H1 (cell line): Measurements from ENCODE around the gene RING1. TPM values are rescaled to one million over a fixed set of nuclear protein-coding genes. Genes with fewer than 3 reads are reported as not detected.

Experiments
- CTCF ChIA-PET: fragments of 300-600 bp; sonication (Branson Sonifier 250); formaldehyde crosslinking; loops from one replicate; lab custom pipeline; 2021; ENCODE audit not compliant: partially characterized antibody; lab: Charles Lee
- POLR2A ChIA-PET: fragments of 300-600 bp; sonication (Branson Sonifier 250); formaldehyde crosslinking; loops from one replicate; lab custom pipeline; 2021; ENCODE audit warnings: inconsistent platforms; ENCODE audit not compliant: partially characterized antibody; lab: Charles Lee
- DNase-seq, 2 experiments: peaks; one replicate each; pipeline versions ENCODE4 v3.0.0 to v3.0.0-alpha.2; 2010 to 2022; ENCODE audit warnings: low spot score in 2 of 2, low read depth in 1 of 2, mixed read lengths in 1 of 2
- FAIRE-seq: peaks from 2 replicates; lab custom pipeline; 2011; peaks lifted over from hg19 to GRCh38; lab: Jason Lieb, UNC
- H2AFZ ChIP-seq: 2 replicates; pipeline ENCODE4 v1.8.1; 2012; ENCODE audit warnings: low read length, inconsistent platforms
- H2AK5ac ChIP-seq: 2 replicates; pipeline ENCODE4 v1.6.1; 2013; ENCODE audit warnings: low read depth, low read length
- H2BK120ac ChIP-seq: replicated peaks from 2 replicates; pipeline ENCODE3; 2013; ENCODE audit warnings: low read depth, low read length, inconsistent platforms
- H2BK12ac ChIP-seq: 2 replicates; pipeline ENCODE4 v1.6.1; 2013; ENCODE audit warnings: low read depth, low read length
- H2BK15ac ChIP-seq: 2 replicates; pipeline ENCODE4 v1.6.1; 2013; ENCODE audit warnings: low read length
- H2BK20ac ChIP-seq: 2 replicates; pipeline ENCODE4 v1.6.1; 2013; ENCODE audit warnings: low read length
- H2BK5ac ChIP-seq: 2 replicates; pipeline ENCODE4 v1.6.1; 2013; ENCODE audit warnings: low read depth, low read length
- H3K14ac ChIP-seq: 2 replicates; pipeline ENCODE4 v1.6.1; 2013; ENCODE audit warnings: inconsistent platforms; ENCODE audit not compliant: insufficient read length
- H3K18ac ChIP-seq: 2 replicates; pipeline ENCODE4 v1.6.1; 2013; ENCODE audit warnings: low read length; ENCODE audit errors: extremely low read depth
- H3K23ac ChIP-seq: 2 replicates; pipeline ENCODE4 v1.6.1; 2013; ENCODE audit warnings: inconsistent platforms; ENCODE audit not compliant: insufficient read length
- H3K23me2 ChIP-seq: 2 replicates; pipeline ENCODE4 v1.6.1; 2013; ENCODE audit warnings: low read depth, low read length
- H3K27ac ChIP-seq: 2 replicates; pipeline ENCODE4 v1.6.1; 2011; ENCODE audit warnings: low read depth, low read length, inconsistent platforms
- H3K27me3 ChIP-seq, 4 experiments: replicated peaks in 1 of 4; 1 replicate in 1 of 4; 2 replicates in 3 of 4; pipeline versions ENCODE4 v1.6.1 to v1.8.1; 2011 to 2013; ENCODE audit warnings: low read length in 3 of 4, mild to moderate bottlenecking in 3 of 4, inconsistent platforms in 2 of 4, mixed read lengths in 2 of 4, moderate library complexity in 1 of 4; ENCODE audit not compliant: control insufficient read depth in 3 of 4, insufficient read depth in 3 of 4; ENCODE audit errors: extremely low read depth in 1 of 4
- H3K36me3 ChIP-seq, 4 experiments: 2 replicates each; pipeline versions ENCODE4 v1.6.1 to v1.8.1; 2011 to 2013; ENCODE audit warnings: mild to moderate bottlenecking in 4 of 4, low read length in 3 of 4, moderate library complexity in 2 of 4, control low read depth in 1 of 4, inconsistent platforms in 1 of 4; ENCODE audit not compliant: insufficient read depth in 4 of 4, control insufficient read depth in 2 of 4
- H3K4ac ChIP-seq: replicated peaks from 2 replicates; pipeline ENCODE3; 2013; ENCODE audit warnings: low read length, low read depth, mixed read lengths, inconsistent platforms; ENCODE audit not compliant: insufficient read length
- H3K4me1 ChIP-seq, 4 experiments: replicated peaks in 1 of 4; 1 replicate in 1 of 4; 2 replicates in 3 of 4; pipeline versions ENCODE4 v1.6.1 to v1.8.1; 2011 to 2013; ENCODE audit warnings: low read length in 3 of 4, inconsistent platforms in 2 of 4, mixed read lengths in 1 of 4; ENCODE audit not compliant: insufficient read depth in 4 of 4, control insufficient read depth in 3 of 4
- H3K4me2 ChIP-seq, 2 experiments: 2 replicates each; pipeline versions ENCODE4 v1.6.1 to v1.8.1; 2011 to 2013; ENCODE audit warnings: low read depth in 2 of 2, low read length in 2 of 2, control low read depth in 1 of 2, inconsistent platforms in 1 of 2, mild to moderate bottlenecking in 1 of 2; ENCODE audit not compliant: insufficient read depth in 1 of 2
- H3K4me3 ChIP-seq, 4 experiments: fragments of 200-600, 300-600 bp in 1 of 4; sonication (generic), shearing (Covaris generic), sonication (Bioruptor Twin) in 1 of 4; 2 replicates each; pipeline versions ENCODE4 v1.5.1 to v1.8.1; 2011 to 2016; ENCODE audit warnings: low read length in 4 of 4, low read depth in 3 of 4, control low read depth in 2 of 4, inconsistent platforms in 2 of 4, mild to moderate bottlenecking in 2 of 4, mixed read lengths in 1 of 4, moderate library complexity in 1 of 4; ENCODE audit not compliant: insufficient read depth in 2 of 4; ENCODE audit errors: extremely low read depth in 1 of 4
- H3K56ac ChIP-seq: replicated peaks from 2 replicates; pipeline ENCODE3; 2013; ENCODE audit warnings: low read depth, mild to moderate bottlenecking, mixed read lengths, low read length, inconsistent platforms; ENCODE audit not compliant: insufficient read length
- H3K79me1 ChIP-seq: 2 replicates; pipeline ENCODE4 v1.6.1; 2013; ENCODE audit warnings: low read depth, low read length, control low read depth
- H3K79me2 ChIP-seq, 2 experiments: 2 replicates each; pipeline versions ENCODE4 v1.6.1 to v1.8.1; 2012 to 2013; ENCODE audit warnings: low read length in 2 of 2, mild to moderate bottlenecking in 2 of 2, inconsistent platforms in 1 of 2; ENCODE audit not compliant: insufficient read depth in 2 of 2, control insufficient read depth in 1 of 2
- H3K9ac ChIP-seq, 4 experiments: replicated peaks in 1 of 4; 1 replicate in 1 of 4; 2 replicates in 3 of 4; pipeline versions ENCODE4 v1.6.1 to v1.8.1; 2011 to 2013; ENCODE audit warnings: low read depth in 3 of 4, low read length in 3 of 4, control low read depth in 2 of 4, mild to moderate bottlenecking in 2 of 4, moderate library complexity in 2 of 4, inconsistent platforms in 1 of 4; ENCODE audit errors: extremely low read depth in 1 of 4
- H3K9me3 ChIP-seq, 2 experiments: 2 replicates each; pipeline versions ENCODE4 v1.6.1 to v1.8.1; 2012 to 2013; ENCODE audit warnings: mild to moderate bottlenecking in 2 of 2, moderate library complexity in 2 of 2, control low read depth in 1 of 2, inconsistent platforms in 1 of 2, low read depth in 1 of 2, low read length in 1 of 2, mixed read lengths in 1 of 2; ENCODE audit not compliant: insufficient read depth in 2 of 2
- H4K20me1 ChIP-seq, 2 experiments: replicated peaks in 1 of 2; 2 replicates each; pipeline versions ENCODE3 to v1.8.1; 2011 to 2013; ENCODE audit warnings: inconsistent platforms in 2 of 2, low read length in 2 of 2, mild to moderate bottlenecking in 1 of 2; ENCODE audit not compliant: insufficient read depth in 2 of 2, control insufficient read depth in 1 of 2
- H4K5ac ChIP-seq: 2 replicates; pipeline ENCODE4 v1.6.1; 2013; ENCODE audit warnings: low read length, low read depth, mixed read lengths, inconsistent platforms; ENCODE audit not compliant: insufficient read length
- H4K8ac ChIP-seq: 2 replicates; pipeline ENCODE4 v1.8.0; 2013; ENCODE audit warnings: mild to moderate bottlenecking, moderate library complexity, low read length, inconsistent platforms; ENCODE audit not compliant: insufficient read depth; ENCODE audit errors: extremely low read depth
- H4K91ac ChIP-seq: replicated peaks from 2 replicates; pipeline ENCODE3; 2013; ENCODE audit warnings: low read length, mixed read lengths, inconsistent platforms; ENCODE audit not compliant: insufficient read length
- ASH2L ChIP-seq: fragments of 200-600, 300-600 bp; sonication (generic); IDR thresholded peaks from one replicate; pipeline ENCODE4 v1.7.1; 2017; ENCODE audit warnings: low read length
- BRCA1 ChIP-seq: IDR thresholded peaks from 2 replicates; pipeline ENCODE4 v1.6.1; 2012; ENCODE audit warnings: low read depth, low read length, improper control_type of control experiment
- CREB1 ChIP-seq: IDR thresholded peaks from 2 replicates; pipeline ENCODE4 v1.6.1; 2012; ENCODE audit warnings: inconsistent platforms
- CTCF ChIP-seq, 3 experiments: IDR thresholded peaks; 1 replicate in 2 of 3; 2 replicates in 1 of 3; pipeline versions ENCODE4 v1.5.1 to v1.6.1; 2011; ENCODE audit warnings: low read length in 3 of 3, mild to moderate bottlenecking in 3 of 3, inconsistent platforms in 2 of 3, low read depth in 1 of 3, moderate library complexity in 1 of 3; ENCODE audit not compliant: insufficient read depth in 1 of 3; ENCODE audit errors: control extremely low read depth in 1 of 3
- EGR1 ChIP-seq: IDR thresholded peaks from 2 replicates; pipeline ENCODE4 v1.6.1; 2011; ENCODE audit warnings: low read depth, low read length, borderline replicate concordance
- JUN ChIP-seq: IDR thresholded peaks from 2 replicates; pipeline ENCODE4 v1.6.1; 2011; ENCODE audit warnings: low read depth, mild to moderate bottlenecking, improper control_type of control experiment, low read length
- MAFK ChIP-seq: IDR thresholded peaks from 2 replicates; pipeline ENCODE4 v1.6.1; 2012; ENCODE audit warnings: low read depth, mild to moderate bottlenecking, improper control_type of control experiment, low read length
- PHF8 ChIP-seq: fragments of 200-600 bp; sonication (generic); conservative IDR thresholded peaks from 2 replicates; pipeline ENCODE4 v1.7.1; 2012; ENCODE audit warnings: low read depth, mild to moderate bottlenecking, inconsistent platforms, low read length, moderate library complexity
- POU5F1 ChIP-seq: IDR thresholded peaks from 2 replicates; pipeline ENCODE4 v1.6.1; 2011; ENCODE audit warnings: low read depth, mild to moderate bottlenecking, low read length, moderate library complexity
- SRF ChIP-seq: IDR thresholded peaks from 2 replicates; pipeline ENCODE4 v1.6.1; 2011; ENCODE audit warnings: mild to moderate bottlenecking, low read depth, low read length, moderate library complexity
- SUZ12 ChIP-seq: fragments of 200-600 bp; sonication (generic); IDR thresholded peaks from 2 replicates; pipeline ENCODE4 v1.6.1; 2012; ENCODE audit warnings: mild to moderate bottlenecking, inconsistent platforms, low read length, moderate library complexity, mixed read lengths
- WGBS, 2 experiments: shearing (Covaris generic) in 1 of 2; methylation state at CpG; one replicate each; pipeline versions ENCODE4 v1.1.6 to v1.1.7; 2013 to 2015; ENCODE audit warnings: low lambda C conversion rate in 2 of 2, mixed read lengths in 2 of 2, inconsistent platforms in 1 of 2, low coverage in 1 of 2, missing lambda C conversion rate in 1 of 2; ENCODE audit not compliant: insufficient replicate concordance in 2 of 2, insufficient coverage in 1 of 2, insufficient read length in 1 of 2; ENCODE audit errors: extremely low coverage in 1 of 2, missing lambda C conversion rate in 1 of 2; 5-methylcytosine and 5-hydroxymethylcytosine counted together
- polyA plus RNA-seq, 7 experiments: library from polyadenylated mRNA; depleted of rRNA in 3 of 7; stranded (reverse) in 5 of 7; unstranded in 2 of 7; fragments of >200 nt in 5 of 7; fragments of 200-250 nt in 2 of 7; gene quantifications; 1 replicate in 5 of 7; 2 replicates in 1 of 7; 4 replicates in 1 of 7; pipeline versions ENCODE4 v1.2.1 to v1.2.3, GENCODE V29; 2011 to 2013; ENCODE audit warnings: missing spikeins in 2 of 7, mixed read lengths in 2 of 7
- total RNA-seq: library from RNA; stranded (reverse); fragmentation: NEBNext Ultra II Directional; extraction: Animal tissue kit (Norgen Biotek cat#: 25700); gene quantifications from 2 replicates; pipeline ENCODE4 v1.2.1, GENCODE V29; 2021

RING1 gene
- total and polyA plus RNA-seq, 2 of the 8 experiments (the other 6 are each of a cell fraction or from before 2014, with no cell fraction given), result 16.4 to 26.0 TPM

DNA sequence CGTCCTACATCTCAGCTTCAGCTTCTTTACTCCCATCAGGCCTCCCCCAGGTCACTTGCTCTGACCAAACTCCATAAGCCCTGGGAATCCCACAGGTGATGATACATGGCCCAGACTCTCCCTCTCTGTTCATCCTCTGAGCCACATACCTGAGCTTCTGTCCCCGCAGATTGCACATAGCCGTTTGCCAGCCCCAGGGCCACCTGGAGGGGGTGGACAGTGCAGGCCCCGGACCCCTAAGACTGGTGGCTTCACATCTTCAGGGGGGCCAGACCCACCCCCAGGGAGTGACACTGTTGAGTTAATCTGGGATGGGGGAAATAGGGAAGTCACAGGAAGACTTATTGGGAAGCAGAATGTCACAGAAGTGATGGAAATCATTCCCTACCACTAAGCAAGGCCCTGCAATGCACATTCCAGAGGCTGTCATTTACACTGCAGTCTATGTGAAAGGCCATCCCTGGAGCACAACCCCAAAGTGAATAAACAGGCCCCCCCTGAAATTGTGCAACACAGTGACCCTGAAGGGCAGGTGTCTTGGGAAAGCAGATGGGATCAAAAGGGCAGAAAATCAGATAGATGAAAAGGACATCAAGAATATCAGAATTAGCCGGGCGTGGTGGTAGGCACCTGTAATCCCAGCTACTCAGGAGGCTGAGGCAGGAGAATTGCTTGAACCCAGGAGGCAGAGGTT, 10.0 kb upstream of the RING1 start:
- H2BK12ac ChIP-seq, result no peak overlapping the region
- H4K8ac ChIP-seq, result no peak overlapping the region
- no peak overlapping the region for H4K5ac ChIP-seq
- H3K56ac ChIP-seq, result no peak overlapping the region
- H4K91ac ChIP-seq, result no peak overlapping the region
- H2BK20ac ChIP-seq, result no peak overlapping the region
- no peak overlapping the region for H2BK5ac ChIP-seq
- H3K18ac ChIP-seq, result no peak overlapping the region
- H3K23ac ChIP-seq, result no peak overlapping the region
- no peak overlapping the region for H3K14ac ChIP-seq
- H3K9ac ChIP-seq, result no peak overlapping the region
- H3K4ac ChIP-seq, result no peak overlapping the region
- H3K9me3 ChIP-seq, result no peaks in the 10 kb centered on the region
- no peak overlapping the region for H2BK120ac ChIP-seq
- FAIRE-seq, result no peak
- 83% methylated on average over 6 of the region's 6 CpGs; no CpG with 5 or more reads in 1 of the 2 experiments for WGBS, 2 experiments
- H3K23me2 ChIP-seq, result peaks cover 11% of the 10 kb centered on the region
- no peak overlapping the region for H2AK5ac ChIP-seq
- H4K20me1 ChIP-seq, result peaks cover 0 to 16% of the 10 kb centered on the region in 2 experiments
- H2AFZ ChIP-seq, result no peak overlapping the region
- peaks cover 5 to 18% (median 9%) of the 10 kb centered on the region in 4 experiments for H3K4me1 ChIP-seq
- no peak overlapping the region for H3K27ac ChIP-seq
- peaks cover 3 to 22% of the 10 kb centered on the region in 2 experiments; a peak in 3 of 4 replicates for H3K79me2 ChIP-seq
- no peak for DNase-seq
- peaks cover 13% of the 10 kb centered on the region for H3K79me1 ChIP-seq
- no peak overlapping the region for H2BK15ac ChIP-seq
- H3K36me3 ChIP-seq, result peaks cover 5 to 25% (median 20%) of the 10 kb centered on the region in 4 experiments
- ChIA-PET CTCF (interaction anchor here (0.6 to 3.5 kb wide), 32 partner anchors 9 to 288 kb away, joined by 3 to 30 read pairs (median 5); partner anchors contain the start of gene RING1), POLR2A (interaction anchor here (0.8 to 2.6 kb wide), 11 partner anchors 9 to 228 kb away, joined by 3 to 10 read pairs (median 4); partner anchors contain the start of genes RING1, RPS18 and VPS52)
- H3K4me2 ChIP-seq, result no peak overlapping the region; a peak in 1 of 4 replicates
- no peaks in the 10 kb centered on the region for H3K27me3 ChIP-seq
- no peak overlapping the region for H3K4me3 ChIP-seq
- TF ChIP-seq SUZ12 (no peak), CTCF (IDR thresholded peaks at IDR 0.05; ENCODE audit: control extremely low read depth in 1 of 3, insufficient read depth in 1 of 3, low read depth in 1 of 3, low read length in 3 of 3) (no peak), POU5F1 (no peak), BRCA1 (no peak), JUN (no peak), PHF8 (no peak), CREB1 (no peak), EGR1 (no peak), SRF (no peak), MAFK (no peak), ASH2L (no peak)
